Measurements from ENCODE around the gene COL5A1.
A peak's percentile ranks its signal among the peaks of the same experiment; 100 is the strongest.

Gene COL5A1

GRCh38 chr9:134731497-134732391 is 90.1 kb downstream of the COL5A1 start:
- no peak for DNase-seq

GRCh38 chr9:134732392-134733110 is 90.9 kb downstream of the COL5A1 start:
- no peak for DNase-seq

GRCh38 chr9:134733480-134734232 is 92.1 kb downstream of the COL5A1 start:
- DNase-seq, result no peak

DNA sequence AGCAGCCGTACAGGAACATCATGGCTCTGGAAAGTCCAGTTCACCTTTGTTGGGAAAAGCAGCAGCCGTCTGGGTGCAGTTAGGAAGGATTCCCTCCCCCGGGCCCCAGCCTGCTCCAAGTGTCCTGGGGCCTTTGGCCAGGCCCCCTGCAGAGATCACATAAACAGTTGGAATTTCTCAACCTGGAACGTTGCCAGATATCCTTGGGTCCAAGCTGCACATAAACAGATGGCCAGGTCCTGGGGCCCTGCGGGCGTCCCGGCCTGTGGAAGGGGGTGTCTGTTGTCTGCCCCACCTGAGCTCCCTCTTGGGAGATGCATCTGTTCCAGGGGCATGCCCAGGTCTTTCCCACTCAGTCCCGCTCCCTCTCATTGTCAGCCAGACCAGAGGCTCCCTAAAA is 92.7 kb downstream of the COL5A1 start:
- DNase-seq, result no peak

DNA sequence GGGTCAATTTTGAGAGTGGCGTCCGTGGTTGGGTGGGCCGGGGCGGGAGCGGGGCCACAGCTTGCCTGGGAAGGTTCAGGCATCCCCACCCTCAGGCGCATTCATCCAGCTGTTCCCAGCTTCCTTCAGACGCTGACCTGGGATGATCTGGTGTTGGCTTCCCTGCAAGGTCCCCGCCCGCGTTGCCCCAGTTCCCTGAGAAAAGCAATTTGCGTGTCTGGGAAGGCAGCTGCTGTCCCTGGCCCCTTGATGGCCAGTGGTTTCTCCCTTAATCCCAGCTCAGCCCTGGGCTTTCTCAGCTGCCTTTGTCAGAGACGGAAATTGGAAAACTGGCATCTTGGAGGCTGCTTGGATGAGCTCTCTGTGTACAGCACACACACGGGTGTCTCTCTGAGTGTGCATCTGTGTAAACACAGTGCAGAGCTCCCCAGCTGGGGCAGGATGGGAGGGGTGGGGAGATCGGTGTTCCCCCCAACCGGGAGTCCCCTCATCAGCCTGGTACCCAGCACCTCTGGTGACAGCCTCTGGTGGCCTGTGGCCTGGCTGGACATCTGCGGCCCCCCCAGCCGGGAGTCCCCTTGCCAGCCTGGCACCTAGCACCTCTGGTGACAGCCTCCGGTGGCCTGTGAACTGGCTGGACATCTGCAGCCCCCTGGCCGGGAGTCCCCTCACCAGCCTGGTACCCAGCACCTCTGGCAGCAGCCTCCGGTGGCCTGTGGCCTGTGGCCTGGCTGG is 94.0 kb downstream of the COL5A1 start:
- DNase-seq, result no peak

- DNase-seq, result no peak
These were observed 95.3 kb downstream of the COL5A1 start for GRCh38 chr9:134736791-134737497.

GRCh38 chr9:134737842-134738580 is 96.4 kb downstream of the COL5A1 start:
- no peak for DNase-seq

GRCh38 chr9:134738869-134739659 is 97.5 kb downstream of the COL5A1 start:
- peak; percentile 8 for DNase-seq

DNA sequence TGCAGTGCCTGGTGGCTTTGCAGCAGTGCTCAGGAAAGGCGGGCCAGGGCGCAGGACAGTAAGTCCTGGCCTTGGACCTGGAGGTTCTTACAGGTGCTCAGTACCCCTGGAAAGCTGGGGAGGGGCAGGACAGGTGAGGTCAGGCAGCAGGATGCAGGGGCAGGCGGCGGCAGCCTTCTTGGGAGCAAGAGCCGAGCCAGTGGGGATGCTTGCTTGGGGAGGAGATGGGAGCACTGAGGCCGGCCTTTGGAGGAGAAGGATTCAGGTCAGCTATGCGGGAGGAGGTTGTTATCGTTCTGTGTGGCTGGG is 98.0 kb downstream of the COL5A1 start:
- DNase-seq, result no peak

- no peak for DNase-seq
These were observed 98.5 kb downstream of the COL5A1 start for GRCh38 chr9:134740071-134740470.

DNA sequence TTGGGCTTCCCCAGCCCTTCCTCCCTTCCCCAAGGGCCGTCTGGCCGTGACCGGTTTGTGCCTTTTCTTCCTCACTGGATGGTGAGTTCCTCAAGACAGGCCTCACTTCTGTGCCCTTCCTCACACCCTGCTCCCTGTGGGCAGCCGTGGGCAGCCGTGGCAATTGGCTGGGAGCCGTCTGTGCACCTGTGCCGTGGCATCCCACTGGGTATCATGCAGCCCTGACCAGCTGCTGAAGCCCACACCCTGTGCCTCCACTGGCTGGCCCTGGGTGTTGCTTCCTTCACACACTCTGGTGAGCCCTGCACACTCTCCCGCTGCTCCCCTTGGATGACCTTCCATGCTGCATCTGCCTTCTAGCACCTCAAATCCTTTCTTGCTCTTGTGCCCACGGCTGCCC is 100.2 kb downstream of the COL5A1 start:
- no peak for DNase-seq

DNA sequence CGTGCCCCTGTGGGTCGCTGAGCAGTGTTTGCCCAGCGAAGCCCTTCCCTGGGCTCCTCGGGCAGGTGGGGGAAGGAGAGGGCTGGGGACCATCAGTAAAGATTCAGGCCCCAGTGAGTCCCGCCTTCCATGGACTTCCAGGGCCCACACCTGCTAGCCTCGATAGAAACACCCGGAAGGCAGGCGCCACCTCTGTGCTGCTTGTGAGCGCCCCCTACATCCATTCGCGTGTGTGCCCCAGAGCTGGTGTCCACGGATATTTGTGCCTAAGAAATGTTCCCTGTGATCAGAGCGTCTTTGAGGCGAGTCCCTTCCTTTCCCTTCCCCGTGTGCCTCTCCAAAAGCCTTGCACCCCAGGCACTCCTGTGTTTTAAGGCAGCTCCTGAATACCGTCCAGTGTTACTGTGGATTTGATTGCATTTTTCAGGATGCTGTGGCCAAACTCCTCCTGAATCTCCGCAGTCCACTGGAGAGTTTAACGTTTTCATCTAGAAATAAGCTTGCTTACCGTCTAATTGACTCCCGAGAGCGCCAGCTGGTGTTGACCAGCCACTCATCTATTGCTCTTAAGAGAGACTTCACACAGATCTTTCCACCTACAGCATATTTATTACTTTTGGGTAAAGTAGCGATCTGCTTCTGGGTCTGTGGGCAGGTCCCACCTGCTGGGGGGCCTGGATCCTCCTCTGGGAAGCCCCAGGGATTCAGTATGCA is 101.4 kb downstream of the COL5A1 start:
- no peak for DNase-seq

DNA sequence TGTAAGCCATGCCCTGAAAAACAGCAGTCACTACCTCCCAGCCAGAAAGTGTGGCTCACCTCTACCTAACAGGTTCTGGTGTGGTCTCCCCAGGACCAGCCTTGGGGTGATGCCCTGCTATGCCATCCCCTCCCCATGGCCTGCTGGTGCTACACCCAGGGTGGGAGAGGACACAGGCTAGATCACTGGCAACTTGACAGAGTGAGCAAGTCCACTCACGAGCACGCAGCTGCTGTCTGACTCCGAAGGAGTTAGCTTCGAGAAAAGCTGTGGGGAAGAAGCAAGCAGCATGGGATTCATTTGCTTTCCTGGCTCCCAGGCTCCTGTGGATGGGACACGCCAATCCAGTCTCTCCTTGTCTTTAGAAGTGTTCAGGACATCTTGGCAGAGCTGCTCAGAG is 102.2 kb downstream of the COL5A1 start:
- no peak for DNase-seq

DNA sequence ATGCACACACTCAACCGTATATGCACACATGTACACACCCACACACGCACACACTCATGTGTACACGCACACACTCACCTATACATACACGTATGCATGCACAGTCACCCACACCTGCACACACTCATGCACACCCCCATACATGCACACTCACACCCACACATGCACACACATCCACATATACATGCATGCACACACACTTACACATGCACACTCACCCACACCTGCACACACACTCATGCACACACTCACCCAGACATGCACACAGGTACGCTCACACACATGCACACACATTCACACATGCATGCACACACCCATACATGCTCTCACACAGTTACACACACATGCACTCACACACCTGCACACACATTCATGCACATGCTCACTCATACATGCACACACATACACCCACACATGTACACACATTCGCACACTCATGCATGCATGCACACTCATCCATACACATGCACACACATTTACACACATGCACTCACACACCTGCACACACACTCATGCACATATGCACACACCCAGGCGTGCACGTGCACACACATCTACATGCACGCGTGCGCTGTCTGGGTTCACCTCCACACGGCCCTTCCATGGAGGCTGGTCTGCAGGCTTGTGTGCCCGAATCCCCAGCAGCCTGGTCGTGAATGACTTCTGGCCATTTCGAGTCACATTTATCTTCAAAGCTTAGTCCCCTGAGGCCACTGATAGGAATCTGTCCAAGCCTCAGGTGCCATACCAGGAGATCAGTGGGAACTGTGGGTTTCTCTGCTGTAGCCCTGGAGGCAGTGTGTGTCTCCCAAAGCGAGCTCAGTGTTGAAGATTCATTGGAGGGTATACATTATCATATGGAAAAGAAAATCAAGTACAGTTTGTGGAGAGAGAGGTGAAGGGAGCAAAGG is 103.0 kb downstream of the COL5A1 start:
- no peak for DNase-seq

DNA sequence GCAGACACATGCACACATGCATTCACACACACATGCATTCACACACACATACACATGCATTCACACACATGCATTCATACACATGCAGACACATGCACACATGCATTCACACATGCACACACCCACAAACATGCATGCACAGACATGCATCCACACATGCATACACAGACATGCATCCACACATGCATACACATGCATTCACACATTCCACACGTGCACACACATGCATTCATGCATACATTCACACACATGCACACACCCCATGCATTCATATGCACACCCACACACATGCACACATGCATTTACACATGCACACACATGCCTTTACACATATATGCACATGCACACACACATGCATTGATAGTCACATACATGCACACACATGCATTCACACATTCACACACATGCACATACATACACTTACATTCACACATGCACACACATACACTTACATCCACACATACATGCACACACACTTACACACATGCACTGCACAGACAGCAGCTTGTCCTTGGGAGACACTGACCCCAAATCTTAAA is 106.4 kb downstream of the COL5A1 start:
- DNase-seq, result no peak

DNA sequence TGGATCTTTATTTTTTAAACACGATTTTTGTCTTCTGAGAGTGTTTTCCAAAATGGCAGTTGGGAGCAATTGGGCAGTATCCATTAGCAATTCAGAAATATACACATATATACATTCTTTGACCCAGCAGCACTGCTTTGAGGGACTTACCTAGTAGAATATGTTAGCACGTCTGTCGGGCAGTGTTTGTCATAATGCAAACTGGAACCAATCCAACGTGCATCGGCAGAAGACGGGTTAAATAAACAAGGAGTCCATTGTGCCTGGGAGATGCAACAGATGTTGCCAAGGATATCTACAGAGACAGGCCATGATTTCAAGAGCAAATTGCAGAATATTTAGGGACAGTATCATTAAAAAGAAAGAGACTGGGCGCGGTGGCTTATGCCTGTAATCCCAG is 107.0 kb downstream of the COL5A1 start:
- DNase-seq, result no peak

DNA sequence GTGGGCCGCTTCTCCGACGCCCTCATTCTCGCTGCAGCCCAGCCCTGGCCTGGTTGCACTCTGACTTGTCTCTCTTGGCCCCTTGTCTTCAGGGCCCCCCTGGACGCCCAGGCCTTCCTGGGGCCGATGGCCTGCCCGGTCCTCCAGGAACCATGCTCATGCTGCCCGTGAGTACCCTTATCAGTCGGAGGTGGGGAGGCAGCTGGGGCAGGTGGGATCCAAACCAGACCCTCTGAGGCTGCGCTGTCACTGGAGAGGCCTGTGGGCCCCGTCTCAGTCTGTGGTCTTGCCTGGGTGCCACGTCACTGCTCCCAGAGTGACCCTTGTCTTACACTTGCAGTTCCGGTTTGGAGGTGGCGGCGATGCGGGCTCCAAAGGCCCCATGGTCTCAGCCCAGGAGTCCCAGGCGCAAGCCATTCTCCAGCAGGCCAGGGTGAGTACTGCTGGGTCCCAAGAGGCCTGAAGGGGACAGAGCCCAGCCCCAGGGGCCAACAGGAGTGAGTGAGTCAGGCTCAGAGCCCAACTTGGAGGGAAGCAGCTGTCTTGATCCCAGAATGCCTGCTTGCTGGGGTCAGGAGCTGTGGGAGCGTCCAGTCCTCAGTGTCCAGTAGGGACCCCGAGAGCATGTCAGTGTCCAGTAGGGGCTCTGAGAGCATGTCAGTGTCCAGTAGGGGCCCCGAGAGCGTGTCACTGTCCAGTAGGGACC is 109.0 kb downstream of the COL5A1 start:
- DNase-seq, result no peak

DNA sequence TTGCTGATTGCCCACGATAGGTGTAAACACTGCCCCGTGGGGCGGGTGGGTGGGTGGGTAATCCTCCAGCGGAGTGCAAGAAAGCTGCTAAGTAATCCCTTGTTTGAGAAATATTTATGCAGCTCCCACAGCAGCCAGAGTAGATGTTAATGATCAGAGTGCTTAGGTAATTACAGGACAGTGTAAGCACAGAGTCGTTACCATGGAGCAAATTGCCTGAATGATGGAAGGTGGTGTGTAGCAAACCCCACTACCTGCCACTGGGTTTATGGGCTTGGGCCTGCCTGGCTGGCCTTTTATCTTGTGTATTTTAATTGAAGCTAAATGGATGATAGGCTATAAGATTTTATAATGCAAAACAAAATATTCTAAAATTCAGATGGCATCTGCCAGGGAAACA is 110.0 kb downstream of the COL5A1 start:
- no peak for DNase-seq

Measured in NCI-H226 (cell line).